ENCODE measurements around the gene UBE2S. TPM values are rescaled to one million over a fixed set of nuclear protein-coding genes. Genes with fewer than 3 reads are reported as not detected.

Gene UBE2S
- total and polyA plus RNA-seq, 2 of the 8 experiments (the other 6 are each of a cell fraction or from before 2014, with no cell fraction given) = 398 to 530 TPM

DNA sequence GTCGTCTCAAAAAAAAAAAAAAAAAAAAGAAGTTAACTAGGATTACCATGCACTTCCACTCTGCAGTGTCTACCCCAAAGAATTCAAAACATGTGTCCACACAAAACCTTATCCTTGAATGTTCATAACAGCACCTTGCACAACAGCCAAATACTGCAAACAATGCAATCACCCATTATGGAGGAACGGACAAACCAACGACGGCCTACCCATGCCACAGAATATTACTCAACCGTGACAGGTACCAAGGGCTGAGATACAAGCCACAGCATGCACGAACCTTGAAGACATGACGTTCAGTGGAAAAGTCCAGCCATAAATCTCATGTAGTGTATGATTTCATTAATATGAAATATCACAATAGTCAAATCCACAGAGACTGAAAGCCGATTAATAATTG, 38.5 kb upstream of the UBE2S start (continued):
- TF ChIP-seq, protein P1, sequence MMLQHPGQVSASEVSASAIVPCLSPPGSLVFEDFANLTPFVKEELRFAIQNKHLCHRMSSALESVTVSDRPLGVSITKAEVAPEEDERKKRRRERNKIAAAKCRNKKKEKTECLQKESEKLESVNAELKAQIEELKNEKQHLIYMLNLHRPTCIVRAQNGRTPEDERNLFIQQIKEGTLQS (IDR thresholded peaks at IDR 0.05; ENCODE audit: insufficient read depth, low read depth, low read length) = no peak
- no peak for TF ChIP-seq KDM1A (IDR thresholded peaks at IDR 0.05; ENCODE audit: borderline replicate concordance, low read length)
- TF ChIP-seq CHD2 (IDR thresholded peaks at IDR 0.05; ENCODE audit: low read length) = no peak
- TF ChIP-seq NRF1 (IDR thresholded peaks at IDR 0.05; ENCODE audit: low read depth, low read length) = no peak
- TF ChIP-seq NANOG (IDR thresholded peaks at IDR 0.05; ENCODE audit: insufficient read depth, low read depth, low read length, poor library complexity, severe bottlenecking) = no peak
- TF ChIP-seq RNF2 (IDR thresholded peaks at IDR 0.05; ENCODE audit: borderline replicate concordance, low read depth, low read length, missing control alignments, poor library complexity, severe bottlenecking) = no peak

Measured in H1 (cell line).